ENCODE measurements around the gene DDAH1.

DNA sequence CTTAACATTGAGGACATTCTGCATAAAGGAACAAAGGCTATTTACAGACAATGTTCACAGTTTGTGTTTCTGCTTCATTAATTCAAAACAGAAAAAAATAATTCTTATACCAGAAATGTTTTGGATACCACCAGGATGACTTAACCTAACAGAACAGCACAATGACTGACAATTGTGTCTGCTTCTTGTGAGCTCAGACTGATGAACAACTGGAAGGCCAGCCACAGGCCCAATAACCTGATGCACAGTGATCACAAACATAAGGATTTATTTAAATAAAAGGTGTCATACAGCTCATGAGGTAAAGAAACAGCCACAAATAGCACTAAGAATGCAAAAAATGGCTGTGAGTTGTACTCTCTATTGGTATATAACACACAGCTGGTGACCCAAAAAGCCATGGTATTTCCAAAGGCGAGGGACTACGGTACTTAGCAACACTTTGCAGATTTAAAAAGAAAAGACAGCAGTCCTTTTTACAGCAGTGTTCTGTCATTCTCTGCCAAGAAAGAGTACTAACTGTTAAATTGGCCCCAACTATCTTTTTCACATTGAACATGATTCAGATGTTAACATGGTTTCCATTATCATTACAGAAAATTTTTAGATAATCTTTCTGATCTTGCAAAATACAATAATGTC is 32.1 kb upstream of the DDAH1 start:
- TF ChIP-seq, protein P1, sequence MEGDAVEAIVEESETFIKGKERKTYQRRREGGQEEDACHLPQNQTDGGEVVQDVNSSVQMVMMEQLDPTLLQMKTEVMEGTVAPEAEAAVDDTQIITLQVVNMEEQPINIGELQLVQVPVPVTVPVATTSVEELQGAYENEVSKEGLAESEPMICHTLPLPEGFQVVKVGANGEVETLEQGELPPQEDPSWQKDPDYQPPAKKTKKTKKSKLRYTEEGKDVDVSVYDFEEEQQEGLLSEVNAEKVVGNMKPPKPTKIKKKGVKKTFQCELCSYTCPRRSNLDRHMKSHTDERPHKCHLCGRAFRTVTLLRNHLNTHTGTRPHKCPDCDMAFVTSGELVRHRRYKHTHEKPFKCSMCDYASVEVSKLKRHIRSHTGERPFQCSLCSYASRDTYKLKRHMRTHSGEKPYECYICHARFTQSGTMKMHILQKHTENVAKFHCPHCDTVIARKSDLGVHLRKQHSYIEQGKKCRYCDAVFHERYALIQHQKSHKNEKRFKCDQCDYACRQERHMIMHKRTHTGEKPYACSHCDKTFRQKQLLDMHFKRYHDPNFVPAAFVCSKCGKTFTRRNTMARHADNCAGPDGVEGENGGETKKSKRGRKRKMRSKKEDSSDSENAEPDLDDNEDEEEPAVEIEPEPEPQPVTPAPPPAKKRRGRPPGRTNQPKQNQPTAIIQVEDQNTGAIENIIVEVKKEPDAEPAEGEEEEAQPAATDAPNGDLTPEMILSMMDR (conservative IDR thresholded peaks at IDR 0.05; ENCODE audit: low read length): no peak
- no peak for TF ChIP-seq EZH2phosphoT487 (IDR thresholded peaks at IDR 0.05; ENCODE audit: borderline replicate concordance)
